ENCODE data around the gene ATL3. TPM values are rescaled to one million over a fixed set of nuclear protein-coding genes. Genes with fewer than 3 reads are reported as not detected.

Gene ATL3
- total and polyA plus RNA-seq, 2 donors (not counting 3 experiments of a cell fraction or from before 2014, with no cell fraction given), result 21.7 to 70.2 TPM

GRCh38 chr11:63590024-63590788 lies 81.0 kb downstream of the ATL3 start:
- CTCF ChIA-PET, result interaction anchor here (4.2 kb wide), 1 partner anchor 111 kb away, joined by 17 read pairs; no protein-coding TSS in a partner anchor
- Histone ChIP-seq H3K27me3 (ENCODE audit: control insufficient read depth in 2 of 2, insufficient read depth in 2 of 2, low read length in 2 of 2) (no peaks in the 10 kb centered on the region), H3K9me1 (replicated peaks; ENCODE audit: control insufficient read depth, extremely low read depth, insufficient read depth, low read length) (no peaks in the 10 kb centered on the region), H3K4me1 (ENCODE audit: control insufficient read depth, extremely low read depth, insufficient read depth, low read length) (no peaks in the 10 kb centered on the region), H3K79me2 (ENCODE audit: control insufficient read depth, insufficient read depth, low read length) (no peaks in the 10 kb centered on the region), H3K9me3 (replicated peaks; ENCODE audit: control insufficient read depth, insufficient read depth, low read length) (no peaks in the 10 kb centered on the region), H3K27ac (ENCODE audit: insufficient read depth, low read depth, low read length) (no peak overlapping the region), H3K4me2 (ENCODE audit: insufficient read depth, low read length) (no peak overlapping the region), H3K9ac (replicated peaks; ENCODE audit: extremely low read depth, insufficient read depth, low read length) (no peak overlapping the region), H2AFZ (ENCODE audit: low read depth, low read length) (no peak overlapping the region), H3K4me3 (replicated peaks in 1 of 3; ENCODE audit: insufficient read depth in 1 of 3, low read depth in 1 of 3, low read length in 3 of 3) (no peak overlapping the region), H3K36me3 (ENCODE audit: control insufficient read depth in 2 of 2, extremely low read depth in 1 of 2, insufficient read depth in 2 of 2, low read length in 2 of 2) (peaks cover 0 to 2% of the 10 kb centered on the region in 2 experiments), H4K20me1 (replicated peaks; ENCODE audit: control insufficient read depth, extremely low read depth, insufficient read depth, low read length) (no peaks in the 10 kb centered on the region)
- POLR2A ChIA-PET, result no interaction called here
- no peak for TF ChIP-seq POLR2A (IDR thresholded peaks at IDR 0.05; ENCODE audit: low read depth, low read length)
- no peak for TF ChIP-seq POLR2AphosphoS5 (IDR thresholded peaks at IDR 0.05; ENCODE audit: insufficient read depth, low read depth, low read length)
- no peak for TF ChIP-seq FOS (IDR thresholded peaks at IDR 0.05; ENCODE audit: borderline replicate concordance, insufficient read depth, low read length)
- TF ChIP-seq MAX (IDR thresholded peaks at IDR 0.05; ENCODE audit: insufficient read depth, insufficient read length), result no peak
- TF ChIP-seq MYC (IDR thresholded peaks at IDR 0.05; ENCODE audit: low read depth, low read length), result no peak
- TF ChIP-seq JUN (IDR thresholded peaks at IDR 0.05; ENCODE audit: borderline replicate concordance, insufficient read depth, insufficient read length, low read depth), result no peak
- BruUV-seq (replicated peaks), result no TSS peak
- intact Hi-C loops (cut with micrococcal nuclease) (no loop called here), dilution Hi-C loops (cut with MboI; ENCODE audit: extremely low pct_ligation_motif_present, low sequenced_read_pairs) (no loop called here)
- DNase-seq (ENCODE audit: low read depth, low spot score) (no peak), FAIRE-seq (no peak)

DNA sequence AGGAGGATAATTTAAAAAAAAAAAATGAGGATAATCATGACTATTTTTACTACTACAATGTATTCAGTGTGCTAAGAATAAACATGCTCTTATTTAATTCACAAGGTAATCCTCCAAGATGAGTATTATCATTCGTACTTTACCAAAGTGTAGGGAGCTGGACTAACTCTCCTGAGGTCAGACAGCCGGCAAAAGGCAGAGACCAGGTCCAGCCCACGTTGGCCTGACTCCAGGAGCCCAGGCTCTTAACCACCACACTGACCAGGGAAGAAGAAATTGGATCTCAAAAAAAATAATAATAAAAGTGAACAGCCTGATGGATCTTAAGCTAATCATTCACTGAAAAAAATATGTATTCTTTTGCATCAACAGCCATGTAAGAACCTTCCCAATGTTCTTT lies 82.2 kb downstream of the ATL3 start:
- H3K36me3 ChIP-seq (ENCODE audit: control insufficient read depth in 2 of 2, extremely low read depth in 1 of 2, insufficient read depth in 2 of 2, low read length in 2 of 2), result peaks cover 0 to 2% of the 10 kb centered on the region in 2 experiments
- H3K9ac ChIP-seq (replicated peaks; ENCODE audit: extremely low read depth, insufficient read depth, low read length), result no peak overlapping the region
- FAIRE-seq (no peak), DNase-seq (ENCODE audit: low read depth, low spot score) (no peak)
- dilution Hi-C loops (cut with MboI; ENCODE audit: extremely low pct_ligation_motif_present, low sequenced_read_pairs), result no loop called here
- ChIA-PET CTCF (interaction anchor here (0.8 kb wide), 1 partner anchor 110 kb away, joined by 7 read pairs; no protein-coding TSS in a partner anchor), POLR2A (interaction anchor here (0.7 kb wide), 1 partner anchor 51 kb away, joined by 5 read pairs; no protein-coding TSS in a partner anchor)
- BruUV-seq (replicated peaks), result no TSS peak
- no peaks in the 10 kb centered on the region for H3K27me3 ChIP-seq (ENCODE audit: control insufficient read depth in 2 of 2, insufficient read depth in 2 of 2, low read length in 2 of 2)
- intact Hi-C loops (cut with micrococcal nuclease), result no loop called here
- no peak overlapping the region for H3K27ac ChIP-seq (ENCODE audit: insufficient read depth, low read depth, low read length)
- no peaks in the 10 kb centered on the region for H3K9me3 ChIP-seq (replicated peaks; ENCODE audit: control insufficient read depth, insufficient read depth, low read length)
- H3K79me2 ChIP-seq (ENCODE audit: control insufficient read depth, insufficient read depth, low read length), result no peaks in the 10 kb centered on the region
- no peaks in the 10 kb centered on the region for H3K4me1 ChIP-seq (ENCODE audit: control insufficient read depth, extremely low read depth, insufficient read depth, low read length)
- no peaks in the 10 kb centered on the region for H4K20me1 ChIP-seq (replicated peaks; ENCODE audit: control insufficient read depth, extremely low read depth, insufficient read depth, low read length)
- H3K9me1 ChIP-seq (replicated peaks; ENCODE audit: control insufficient read depth, extremely low read depth, insufficient read depth, low read length), result no peaks in the 10 kb centered on the region
- TF ChIP-seq JUN (IDR thresholded peaks at IDR 0.05; ENCODE audit: borderline replicate concordance, insufficient read depth, insufficient read length, low read depth), result no peak
- no peak for TF ChIP-seq GATA2 (IDR thresholded peaks at IDR 0.05; ENCODE audit: insufficient read depth, insufficient read length, low read depth, low read length)
- no peak for TF ChIP-seq FOS (IDR thresholded peaks at IDR 0.05; ENCODE audit: borderline replicate concordance, insufficient read depth, low read length)
- no peak for TF ChIP-seq EZH2 (IDR thresholded peaks at IDR 0.05; ENCODE audit: borderline replicate concordance, low read depth, low read length, severe bottlenecking)
- TF ChIP-seq MAX (IDR thresholded peaks at IDR 0.05; ENCODE audit: insufficient read depth, insufficient read length), result no peak
- TF ChIP-seq CTCF (IDR thresholded peaks at IDR 0.05; ENCODE audit: extremely low read depth in 1 of 2, insufficient read depth in 1 of 2, low read depth in 1 of 2, low read length in 2 of 2), result no peak
- no peak for TF ChIP-seq MYC (IDR thresholded peaks at IDR 0.05; ENCODE audit: low read depth, low read length)
- TF ChIP-seq POLR2A (IDR thresholded peaks at IDR 0.05; ENCODE audit: low read depth, low read length), result no peak
- TF ChIP-seq POLR2AphosphoS5 (IDR thresholded peaks at IDR 0.05; ENCODE audit: insufficient read depth, low read depth, low read length), result no peak
- no peak overlapping the region for H3K4me2 ChIP-seq (ENCODE audit: insufficient read depth, low read length)
- H2AFZ ChIP-seq (ENCODE audit: low read depth, low read length), result no peak overlapping the region
- no peak overlapping the region for H3K4me3 ChIP-seq (replicated peaks in 1 of 3; ENCODE audit: insufficient read depth in 1 of 3, low read depth in 1 of 3, low read length in 3 of 3)

Data from endothelial cell of umbilical vein (primary cell).